Skeletal muscle tissue (tissue), 4 donors: ENCODE results near the gene FKBP10. TPM values are rescaled to one million over a fixed set of nuclear protein-coding genes. Genes with fewer than 3 reads are reported as not detected.

Experiments
- H3K27ac ChIP-seq: one replicate; pipeline ENCODE4 v1.7.0; 2013; ENCODE audit warnings: mild to moderate bottlenecking, low read depth, low read length, inconsistent platforms
- H3K27me3 ChIP-seq, 3 donors: one replicate each; pipeline ENCODE4 v1.7.0; 2013; ENCODE audit warnings: low read length in 3 of 3; ENCODE audit not compliant: control insufficient read depth in 3 of 3, insufficient read depth in 3 of 3
- H3K36me3 ChIP-seq, 3 donors: one replicate each; pipeline ENCODE4 v1.7.0; 2013; ENCODE audit warnings: low read length in 3 of 3; ENCODE audit not compliant: control insufficient read depth in 3 of 3, insufficient read depth in 3 of 3
- H3K4me1 ChIP-seq, 3 donors: one replicate each; pipeline ENCODE4 v1.7.0; 2013; ENCODE audit warnings: low read length in 3 of 3, mild to moderate bottlenecking in 3 of 3; ENCODE audit not compliant: control insufficient read depth in 3 of 3, insufficient read depth in 3 of 3
- H3K4me3 ChIP-seq, 3 donors: one replicate each; pipeline ENCODE4 v1.7.0; 2013; ENCODE audit warnings: low read length in 3 of 3
- H3K9ac ChIP-seq, 3 donors: one replicate each; pipeline ENCODE4 v1.7.0; 2013; ENCODE audit warnings: low read length in 3 of 3, mild to moderate bottlenecking in 3 of 3, moderate library complexity in 2 of 3, low read depth in 1 of 3
- H3K9me3 ChIP-seq, 3 donors: one replicate each; pipeline ENCODE4 v1.7.0; 2013; ENCODE audit warnings: low read length in 3 of 3; ENCODE audit not compliant: control insufficient read depth in 3 of 3
- total RNA-seq: library from RNA; depleted of rRNA; stranded (reverse); fragments of >200 nt; gene quantifications from one replicate; pipeline ENCODE4 v1.2.3, GENCODE V29; 2014
- donor health status: Osteomylitis.

The FKBP10 gene
- total RNA-seq, 1 donor from 2014 or later: 76.2 TPM

GRCh38 chr17:41806685-41807445, 5.9 kb upstream of the FKBP10 start:
- no peaks in the 10 kb centered on the region for H3K27me3 ChIP-seq
- H3K4me3 ChIP-seq: no peak overlapping the region
- no peak overlapping the region for H3K9ac ChIP-seq
- no peaks in the 10 kb centered on the region for H3K9me3 ChIP-seq
- H3K4me1 ChIP-seq: peaks cover 4 to 13% (median 11%) of the 10 kb centered on the region in 3 donors
- no peak overlapping the region for H3K27ac ChIP-seq
- peaks cover 0 to 4% (median 0%) of the 10 kb centered on the region in 3 donors for H3K36me3 ChIP-seq

DNA sequence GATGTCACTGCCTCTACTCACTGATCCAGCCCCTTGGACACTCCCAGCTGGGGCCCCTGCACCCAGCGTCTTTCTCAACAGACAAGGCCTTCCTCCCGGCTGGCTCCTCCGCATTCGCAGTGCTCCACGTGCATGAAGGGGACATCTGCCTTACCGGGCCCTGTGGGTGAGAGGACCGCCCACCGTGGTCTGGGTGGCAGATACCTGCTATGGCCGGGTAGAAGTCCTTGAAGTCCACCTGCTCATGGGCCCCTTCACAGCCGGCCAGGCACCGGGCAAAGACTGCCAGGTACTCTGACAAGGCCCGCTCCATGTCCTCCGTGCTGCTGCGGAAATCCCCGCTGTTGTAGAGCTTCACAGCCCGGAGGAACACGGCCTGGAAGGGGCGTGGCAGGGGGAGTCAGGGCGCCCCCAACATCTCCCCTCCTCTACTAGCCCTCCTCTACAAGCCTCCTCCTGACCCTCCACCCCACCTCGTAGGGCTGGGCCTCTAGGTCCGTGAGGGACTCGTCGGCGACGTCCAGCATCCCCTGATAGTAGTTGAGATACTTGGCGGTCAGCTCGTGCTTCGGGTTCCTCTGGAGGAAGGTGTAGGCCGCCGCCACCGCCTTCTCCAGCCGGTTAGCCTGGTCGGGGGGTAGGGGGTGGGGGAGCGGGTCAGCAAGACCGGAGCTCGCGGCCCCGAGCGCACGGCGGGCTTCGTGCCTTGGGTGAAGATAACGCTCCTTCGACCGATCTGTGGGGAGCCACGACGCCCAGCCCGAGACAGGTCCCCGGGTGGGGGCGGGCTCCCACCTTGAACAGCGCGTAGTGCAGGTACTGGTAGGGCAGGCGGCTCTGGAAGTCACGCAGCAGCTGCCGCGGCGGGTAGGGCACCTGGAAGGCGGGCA, 1.9 kb upstream of the FKBP10 start:
- peaks cover 10 to 19% (median 19%) of the 10 kb centered on the region in 3 donors for H3K4me1 ChIP-seq
- H3K9ac ChIP-seq: peak overlapping the region; percentile 51 to 82 (median 54)
- H3K36me3 ChIP-seq: peaks cover 0 to 4% (median 0%) of the 10 kb centered on the region in 3 donors
- peak overlapping the region; percentile 64 to 77 (median 77) for H3K4me3 ChIP-seq
- H3K9me3 ChIP-seq: no peaks in the 10 kb centered on the region
- H3K27me3 ChIP-seq: peaks cover 0 to 3% (median 0%) of the 10 kb centered on the region in 3 donors
- H3K27ac ChIP-seq: no peak overlapping the region

DNA sequence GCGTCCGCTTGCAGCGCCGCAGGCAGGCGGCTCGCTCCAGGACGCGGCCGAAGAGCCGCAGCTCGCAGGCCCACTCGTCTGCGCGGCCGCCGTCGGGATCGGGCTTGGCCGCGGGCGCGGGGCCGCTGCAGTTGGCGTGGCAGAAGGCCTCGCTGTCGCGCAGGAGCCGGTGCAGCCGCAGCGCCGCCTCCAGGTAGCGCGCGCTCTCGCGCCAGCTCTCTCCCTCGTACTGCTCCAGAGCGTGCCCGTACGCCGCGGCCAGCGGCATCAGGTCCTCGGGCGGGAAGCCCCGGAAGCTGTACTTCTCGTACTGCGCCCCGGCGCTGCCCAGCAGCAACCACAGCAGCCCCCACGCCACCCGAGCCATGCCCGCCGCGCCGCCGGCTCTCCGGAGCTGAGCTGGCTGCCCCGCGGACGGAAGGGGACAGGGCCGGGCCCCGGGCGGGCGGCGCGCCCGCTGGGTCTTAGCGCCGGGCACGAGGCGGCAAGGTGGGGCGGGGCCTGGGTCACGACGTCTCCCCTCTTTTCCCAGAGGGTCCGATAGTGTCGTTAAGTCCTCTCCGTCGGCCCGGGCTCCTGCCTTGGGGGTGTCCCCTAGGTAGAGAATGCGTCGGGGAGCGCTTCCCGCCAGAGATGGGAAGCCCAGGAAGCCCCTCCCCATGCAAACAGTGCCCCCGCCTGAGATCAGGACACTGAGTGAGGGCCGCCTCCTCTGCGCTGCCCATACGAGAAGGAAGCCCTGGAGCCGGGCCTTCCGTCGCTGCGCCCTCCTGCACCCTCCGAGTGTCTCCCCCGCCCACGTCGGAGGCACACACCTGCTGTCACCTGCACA, 1.0 kb upstream of the FKBP10 start, which contains the start of gene P3H4:
P3H4 (minus strand) TSS at position 401 of the 832 bp plus-strand sequence; CDS start at position 367, 34 bp downstream.
- H3K9me3 ChIP-seq: no peaks in the 10 kb centered on the region
- peaks cover 0 to under 1% (median 0%) of the 10 kb centered on the region in 3 donors for H3K36me3 ChIP-seq
- peaks cover 0 to 3% (median 0%) of the 10 kb centered on the region in 3 donors for H3K27me3 ChIP-seq
- H3K4me3 ChIP-seq: peak within 1 kb of the TSS; percentile 64 to 77 (median 77)
- H3K9ac ChIP-seq: peak within 1 kb of the TSS; percentile 43 to 82 (median 54)
- H3K27ac ChIP-seq: no peak within 1 kb of the TSS
- peaks cover 10 to 19% (median 19%) of the 10 kb centered on the region in 3 donors for H3K4me1 ChIP-seq

DNA sequence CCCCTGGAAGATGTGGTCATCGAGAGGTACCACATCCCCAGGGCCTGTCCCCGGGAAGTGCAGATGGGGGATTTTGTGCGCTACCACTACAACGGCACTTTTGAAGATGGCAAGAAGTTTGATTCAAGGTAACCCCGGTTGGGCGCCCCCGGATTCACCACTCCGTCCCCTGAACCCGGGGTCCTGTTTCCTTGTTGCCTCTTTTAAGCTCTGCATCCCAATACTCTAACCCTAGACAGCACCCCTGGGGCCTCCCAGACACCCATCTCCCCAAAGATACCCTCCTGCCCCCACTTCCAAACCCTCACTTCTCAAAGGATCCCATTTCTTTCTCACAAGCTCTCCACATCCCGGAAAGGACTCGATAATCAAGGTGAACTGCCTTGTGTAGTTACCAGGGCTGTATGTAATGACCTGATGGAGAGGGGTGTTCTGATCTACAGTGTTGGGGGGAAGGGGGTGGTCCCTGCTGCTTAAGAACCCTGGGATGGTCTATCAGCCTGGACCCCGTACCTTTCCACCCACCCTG, 412 bp downstream of the FKBP10 start:
- no peaks in the 10 kb centered on the region for H3K9me3 ChIP-seq
- peak overlapping the region in 2 of 3 donors; percentile 53 to 62 for H3K9ac ChIP-seq
- peaks cover 0 to 3% (median 0%) of the 10 kb centered on the region in 3 donors for H3K27me3 ChIP-seq
- H3K4me1 ChIP-seq: peaks cover 10 to 19% (median 19%) of the 10 kb centered on the region in 3 donors
- peak overlapping the region; percentile 49 to 77 (median 62) for H3K4me3 ChIP-seq
- H3K36me3 ChIP-seq: no peaks in the 10 kb centered on the region
- H3K27ac ChIP-seq: no peak overlapping the region

DNA sequence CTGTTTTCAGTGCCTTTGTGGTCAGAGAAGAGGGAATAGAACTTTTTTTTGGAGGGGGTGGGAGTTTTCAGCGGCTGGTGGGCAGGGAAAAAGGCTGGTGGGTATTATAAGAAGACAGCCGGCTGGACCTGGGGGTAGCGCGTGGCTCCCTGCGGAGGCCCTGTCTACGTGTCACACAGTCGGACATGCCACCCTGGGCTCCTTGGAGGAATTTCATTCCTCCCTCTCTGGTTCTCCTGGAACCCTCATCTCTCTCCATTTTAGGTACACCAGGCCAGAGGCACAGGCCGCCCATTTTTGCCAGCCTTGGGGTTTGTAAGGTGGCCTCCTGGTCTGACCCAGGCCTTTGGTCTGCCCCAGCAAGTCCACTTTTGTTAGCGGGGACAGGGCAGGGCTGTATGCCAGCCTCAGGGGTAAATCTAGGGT, 908 bp downstream of the FKBP10 start:
- Histone ChIP-seq H3K4me1 (peaks cover 10 to 19% (median 19%) of the 10 kb centered on the region in 3 donors), H3K27ac (no peak overlapping the region), H3K4me3 (peak overlapping the region in 2 of 3 donors; percentile 27 to 62), H3K36me3 (no peaks in the 10 kb centered on the region), H3K9ac (peak overlapping the region in 1 of 3 donors; percentile 62), H3K9me3 (no peaks in the 10 kb centered on the region), H3K27me3 (peaks cover 0 to 3% (median 0%) of the 10 kb centered on the region in 3 donors)

- H3K27ac ChIP-seq: no peak overlapping the region
- no peak overlapping the region for H3K9ac ChIP-seq
- no peaks in the 10 kb centered on the region for H3K36me3 ChIP-seq
- H3K27me3 ChIP-seq: peaks cover 0 to 3% (median 0%) of the 10 kb centered on the region in 3 donors
- H3K9me3 ChIP-seq: no peaks in the 10 kb centered on the region
- no peak overlapping the region for H3K4me3 ChIP-seq
- peaks cover 10 to 19% (median 19%) of the 10 kb centered on the region in 3 donors for H3K4me1 ChIP-seq
These were observed 1.4 kb downstream of the FKBP10 start for GRCh38 chr17:41814195-41814594.

DNA sequence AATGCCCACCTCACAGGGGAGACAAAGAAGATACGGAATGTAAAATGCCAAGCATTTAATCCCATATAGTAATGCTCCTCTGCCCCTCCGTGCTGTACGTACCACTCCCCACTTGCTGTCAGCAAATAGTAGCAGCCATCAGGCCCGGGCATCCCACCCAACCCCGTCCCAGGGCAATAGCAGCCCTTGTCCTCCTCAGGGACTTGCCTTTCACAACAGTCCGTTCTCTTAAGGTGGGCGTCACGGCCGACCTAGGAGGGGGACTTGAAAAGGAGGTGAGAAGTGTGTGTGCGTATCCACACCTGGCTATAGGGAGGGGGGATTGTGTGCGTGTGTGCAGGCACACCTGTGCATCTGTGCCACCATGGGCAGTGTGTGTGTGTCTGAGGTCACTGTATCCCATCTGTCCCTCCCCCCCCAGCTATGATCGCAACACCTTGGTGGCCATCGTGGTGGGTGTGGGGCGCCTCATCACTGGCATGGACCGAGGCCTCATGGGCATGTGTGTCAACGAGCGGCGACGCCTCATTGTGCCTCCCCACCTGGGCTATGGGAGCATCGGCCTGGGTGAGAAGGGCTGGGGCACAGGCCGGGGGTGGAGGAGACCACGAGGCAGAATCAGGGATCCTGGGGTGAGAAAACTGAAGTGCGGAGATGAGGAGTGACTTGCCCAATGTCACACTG, 4.0 kb downstream of the FKBP10 start:
- no peaks in the 10 kb centered on the region for H3K9me3 ChIP-seq
- peaks cover 0 to 4% (median 3%) of the 10 kb centered on the region in 3 donors for H3K27me3 ChIP-seq
- no peak overlapping the region for H3K9ac ChIP-seq
- H3K27ac ChIP-seq: no peak overlapping the region
- H3K4me3 ChIP-seq: no peak overlapping the region
- peaks cover 6 to 8% (median 7%) of the 10 kb centered on the region in 3 donors for H3K4me1 ChIP-seq
- H3K36me3 ChIP-seq: no peaks in the 10 kb centered on the region

- Histone ChIP-seq H3K9ac (no peak overlapping the region), H3K36me3 (no peaks in the 10 kb centered on the region), H3K4me1 (no peaks in the 10 kb centered on the region), H3K4me3 (no peak overlapping the region), H3K27ac (no peak overlapping the region), H3K27me3 (peaks cover 0 to 4% (median 0%) of the 10 kb centered on the region in 3 donors), H3K9me3 (no peaks in the 10 kb centered on the region)
These were observed 5.2 kb downstream of the FKBP10 start for GRCh38 chr17:41818024-41818423.
